PFSK-1 (cell line): Measurements from ENCODE around the gene DNAH12.

Experiments used
- FOXP2 ChIP-seq: optimal IDR thresholded peaks from 2 replicates; pipeline ENCODE3; 2011; ENCODE audit warnings: borderline replicate concordance, control low read depth, inconsistent platforms; ENCODE audit not compliant: insufficient read depth; ENCODE audit errors: extremely low read length, extremely low read depth
- POLR2AphosphoS5 ChIP-seq: IDR thresholded peaks from 2 replicates; pipeline ENCODE4 v1.6.1; 2012; ENCODE audit warnings: low read depth, mild to moderate bottlenecking, control low read depth, low read length, moderate library complexity
- REST ChIP-seq, 2 experiments: IDR thresholded peaks; 2 replicates each; pipeline versions ENCODE4 v1.6.1 to v1.8.0; 2011 to 2012; ENCODE audit warnings: low read depth in 2 of 2, low read length in 2 of 2, control low read depth in 1 of 2, inconsistent platforms in 1 of 2, mild to moderate bottlenecking in 1 of 2, moderate library complexity in 1 of 2; ENCODE audit not compliant: insufficient read depth in 1 of 2
- SIN3A ChIP-seq: IDR thresholded peaks from 2 replicates; pipeline ENCODE4 v1.6.1; 2012; ENCODE audit warnings: mild to moderate bottlenecking, low read length, moderate library complexity, borderline replicate concordance; ENCODE audit not compliant: insufficient read depth
- TAF1 ChIP-seq: IDR thresholded peaks from 2 replicates; pipeline ENCODE4 v1.6.1; 2012; ENCODE audit warnings: low read length, control low read depth, borderline replicate concordance; ENCODE audit not compliant: insufficient read depth

GRCh38 chr3:57261929-57262328 lies 282.2 kb downstream of the DNAH12 start:
- TF ChIP-seq POLR2AphosphoS5 (no peak), TAF1 (no peak), REST (IDR thresholded peaks at IDR 0.05; ENCODE audit: insufficient read depth in 1 of 2, low read depth in 2 of 2, low read length in 2 of 2) (no peak), SIN3A (no peak), FOXP2 (no peak)
